ENCODE results near the gene MATN1. TPM values are rescaled to one million over a fixed set of nuclear protein-coding genes. Genes with fewer than 3 reads are reported as not detected.

MATN1 gene
- total RNA-seq, 1 experiment from 2014 or later: 0.12 TPM

GRCh38 chr1:30754684-30755171, 31.3 kb upstream of the MATN1 start:
- ATAC-seq (no peak), DNase-seq (ENCODE audit: low read depth, low spot score) (no peak)
- TF ChIP-seq POLR2A (IDR thresholded peaks at IDR 0.05; ENCODE audit: borderline replicate concordance, extremely low read depth, insufficient read depth, insufficient read length) (no peak), EZH2phosphoT487 (IDR thresholded peaks at IDR 0.05; ENCODE audit: borderline replicate concordance) (no peak), POLR2AphosphoS5 (IDR thresholded peaks at IDR 0.05; ENCODE audit: low read depth, low read length) (no peak), ATF3 (IDR thresholded peaks at IDR 0.05) (no peak), CTCF (IDR thresholded peaks at IDR 0.05 in 2 of 3, conservative IDR thresholded peaks at IDR 0.05 in 1 of 3; ENCODE audit: borderline replicate concordance in 1 of 3, insufficient read depth in 1 of 3, low read depth in 2 of 3, low read length in 2 of 3) (no peak), SRF (IDR thresholded peaks at IDR 0.05; ENCODE audit: low read depth) (no peak)
- intact Hi-C loops (cut with micrococcal nuclease): no loop called here
- H3K9me2 ChIP-seq (ENCODE audit: insufficient read depth): no peaks in the 10 kb centered on the region
- H3K27ac ChIP-seq (ENCODE audit: low read depth, low read length): no peak overlapping the region
- H3K36me3 ChIP-seq (ENCODE audit: control insufficient read depth in 1 of 2, insufficient read depth in 2 of 2, low read length in 2 of 2): no peaks in the 10 kb centered on the region
- ChIA-PET RAD21 (ENCODE audit: low non-redundant PET in 1 of 2, low total read pairs in 2 of 2, uncharacterized antibody in 2 of 2, unreplicated experiment in 2 of 2) (no interaction called here), CTCF (no interaction called here), POLR2A (no interaction called here)
- no peak overlapping the region for H3K4me3 ChIP-seq (replicated peaks in 1 of 2; ENCODE audit: low read depth in 1 of 2, low read length in 2 of 2)
- no peaks in the 10 kb centered on the region for H3K79me2 ChIP-seq (ENCODE audit: insufficient read depth, low read length)
- H3K9me3 ChIP-seq (ENCODE audit: control insufficient read depth in 1 of 2, insufficient read depth in 1 of 2, low read depth in 1 of 2, low read length in 2 of 2): no peaks in the 10 kb centered on the region
- no peak overlapping the region for H3K4me2 ChIP-seq (ENCODE audit: low read length)
- no peaks in the 10 kb centered on the region for H3K27me3 ChIP-seq (ENCODE audit: insufficient read depth, low read length)
- H3K9ac ChIP-seq (ENCODE audit: low read length): no peak overlapping the region
- H4K20me1 ChIP-seq (ENCODE audit: insufficient read depth): no peaks in the 10 kb centered on the region
- no peak overlapping the region for H2AFZ ChIP-seq (ENCODE audit: low read depth, low read length, poor library complexity, severe bottlenecking)
- BruUV-seq (replicated peaks): no TSS peak
- H3K4me1 ChIP-seq (ENCODE audit: control insufficient read depth in 1 of 2, insufficient read depth in 2 of 2, low read length in 2 of 2): peaks cover 0 to 20% of the 10 kb centered on the region in 2 experiments; a peak in 3 of 4 replicates

GRCh38 chr1:30753660-30754123, 30.3 kb upstream of the MATN1 start:
- no peaks in the 10 kb centered on the region for H3K36me3 ChIP-seq (ENCODE audit: control insufficient read depth in 1 of 2, insufficient read depth in 2 of 2, low read length in 2 of 2)
- ATAC-seq (no peak), DNase-seq (ENCODE audit: low read depth, low spot score) (no peak)
- no TSS peak for BruUV-seq (replicated peaks)
- H4K20me1 ChIP-seq (ENCODE audit: insufficient read depth): no peaks in the 10 kb centered on the region
- no peak overlapping the region for H3K27ac ChIP-seq (ENCODE audit: low read depth, low read length)
- RAD21 ChIA-PET (ENCODE audit: low non-redundant PET in 1 of 2, low total read pairs in 2 of 2, uncharacterized antibody in 2 of 2, unreplicated experiment in 2 of 2): no interaction called here
- POLR2A ChIA-PET: no interaction called here
- no peaks in the 10 kb centered on the region for H3K9me3 ChIP-seq (ENCODE audit: control insufficient read depth in 1 of 2, insufficient read depth in 1 of 2, low read depth in 1 of 2, low read length in 2 of 2)
- TF ChIP-seq EZH2phosphoT487 (IDR thresholded peaks at IDR 0.05; ENCODE audit: borderline replicate concordance): no peak
- H2AFZ ChIP-seq (ENCODE audit: low read depth, low read length, poor library complexity, severe bottlenecking): no peak overlapping the region
- H3K4me3 ChIP-seq (replicated peaks in 1 of 2; ENCODE audit: low read depth in 1 of 2, low read length in 2 of 2): no peak overlapping the region
- H3K4me2 ChIP-seq (ENCODE audit: low read length): no peak overlapping the region
- CTCF ChIA-PET: no interaction called here
- no peak overlapping the region for H3K9ac ChIP-seq (ENCODE audit: low read length)
- intact Hi-C loops (cut with micrococcal nuclease): no loop called here
- H3K9me2 ChIP-seq (ENCODE audit: insufficient read depth): no peaks in the 10 kb centered on the region
- H3K27me3 ChIP-seq (ENCODE audit: insufficient read depth, low read length): no peaks in the 10 kb centered on the region
- no peaks in the 10 kb centered on the region for H3K79me2 ChIP-seq (ENCODE audit: insufficient read depth, low read length)
- peaks cover 0 to 13% of the 10 kb centered on the region in 2 experiments; a peak in 3 of 4 replicates for H3K4me1 ChIP-seq (ENCODE audit: control insufficient read depth in 1 of 2, insufficient read depth in 2 of 2, low read length in 2 of 2)
